C4-2B (cell line): Measurements from ENCODE around the gene PPP2R2C.

ENCODE experiments used
- H3K27ac ChIP-seq: fragments of 450-650 bp; 2 replicates; pipeline ENCODE4 v1.5.1; 2017
- ZFX ChIP-seq: fragments of 450-650 bp; IDR thresholded peaks from 2 replicates; pipeline ENCODE4 v1.6.1; 2017
- TF ChIP-seq, protein P1 (sequence below): fragments of 450-650 bp; conservative IDR thresholded peaks from 2 replicates; pipeline ENCODE4 v1.5.1; 2017; ENCODE audit warnings: mild to moderate bottlenecking

Gene PPP2R2C

DNA sequence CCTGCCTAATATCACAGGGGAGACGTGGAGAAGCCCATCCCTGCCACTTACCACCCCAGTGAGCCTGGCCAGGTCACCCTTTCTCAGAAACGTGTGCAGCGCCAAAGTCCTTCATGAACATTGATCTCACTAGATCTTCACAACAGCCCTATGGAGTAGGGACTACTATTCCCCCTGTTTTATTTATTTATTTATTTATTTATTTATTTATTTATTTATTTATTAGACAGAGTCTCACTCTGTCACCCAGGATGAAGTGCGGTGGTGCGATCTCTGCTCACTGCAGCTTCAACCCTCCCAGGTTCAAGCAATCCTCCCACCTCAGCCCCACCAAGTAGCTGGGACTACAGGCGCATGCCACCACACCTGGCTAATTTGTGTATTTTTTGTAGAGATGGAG, 61.8 kb downstream of the PPP2R2C start:
- no peak overlapping the region for H3K27ac ChIP-seq
- no peak for TF ChIP-seq ZFX
- TF ChIP-seq, protein P1, sequence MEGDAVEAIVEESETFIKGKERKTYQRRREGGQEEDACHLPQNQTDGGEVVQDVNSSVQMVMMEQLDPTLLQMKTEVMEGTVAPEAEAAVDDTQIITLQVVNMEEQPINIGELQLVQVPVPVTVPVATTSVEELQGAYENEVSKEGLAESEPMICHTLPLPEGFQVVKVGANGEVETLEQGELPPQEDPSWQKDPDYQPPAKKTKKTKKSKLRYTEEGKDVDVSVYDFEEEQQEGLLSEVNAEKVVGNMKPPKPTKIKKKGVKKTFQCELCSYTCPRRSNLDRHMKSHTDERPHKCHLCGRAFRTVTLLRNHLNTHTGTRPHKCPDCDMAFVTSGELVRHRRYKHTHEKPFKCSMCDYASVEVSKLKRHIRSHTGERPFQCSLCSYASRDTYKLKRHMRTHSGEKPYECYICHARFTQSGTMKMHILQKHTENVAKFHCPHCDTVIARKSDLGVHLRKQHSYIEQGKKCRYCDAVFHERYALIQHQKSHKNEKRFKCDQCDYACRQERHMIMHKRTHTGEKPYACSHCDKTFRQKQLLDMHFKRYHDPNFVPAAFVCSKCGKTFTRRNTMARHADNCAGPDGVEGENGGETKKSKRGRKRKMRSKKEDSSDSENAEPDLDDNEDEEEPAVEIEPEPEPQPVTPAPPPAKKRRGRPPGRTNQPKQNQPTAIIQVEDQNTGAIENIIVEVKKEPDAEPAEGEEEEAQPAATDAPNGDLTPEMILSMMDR, result no peak

DNA sequence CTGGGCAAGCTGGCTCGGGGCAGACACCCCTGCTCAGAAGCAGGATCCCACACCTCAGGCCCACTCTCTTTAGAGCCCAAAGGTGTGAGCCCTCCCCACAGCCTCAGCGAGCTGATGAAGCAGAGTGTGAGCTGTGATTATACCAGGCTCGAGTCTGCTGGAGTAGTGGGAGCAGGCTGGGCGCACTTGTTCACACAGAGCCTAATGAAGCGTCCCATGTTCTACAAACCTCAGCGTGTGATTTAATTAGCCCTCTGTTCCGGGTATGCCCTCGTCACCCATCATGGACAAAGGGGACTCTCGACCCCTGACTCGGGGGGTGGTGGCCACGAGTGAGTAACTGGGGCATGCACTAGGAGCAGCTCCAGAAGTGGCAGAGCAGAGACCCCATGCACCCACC, 62.3 kb downstream of the PPP2R2C start:
- TF ChIP-seq ZFX, result no peak
- TF ChIP-seq, protein P1, result no peak
- H3K27ac ChIP-seq, result no peak overlapping the region

DNA sequence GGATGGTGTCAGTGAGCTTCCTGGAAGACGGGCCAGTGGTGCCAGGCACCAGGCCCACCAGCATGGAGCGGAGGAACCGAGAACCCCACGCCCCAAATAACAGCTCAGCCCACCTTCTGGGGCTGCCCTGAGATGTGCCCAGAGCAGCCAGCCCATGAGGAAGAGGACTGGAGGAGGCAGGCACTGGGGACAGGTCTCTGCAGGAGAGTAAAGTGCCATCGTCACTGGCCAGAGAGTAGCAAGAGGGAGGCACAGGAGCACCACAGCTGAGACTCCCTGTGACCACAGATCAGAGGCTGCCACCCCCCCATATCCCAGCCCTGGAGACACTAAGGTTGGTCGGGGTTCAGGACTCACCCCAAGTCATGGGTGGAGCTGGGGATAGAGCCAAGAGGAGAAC, 63.0 kb downstream of the PPP2R2C start:
- H3K27ac ChIP-seq, result no peak overlapping the region
- no peak for TF ChIP-seq ZFX
- TF ChIP-seq, protein P1, result no peak

DNA sequence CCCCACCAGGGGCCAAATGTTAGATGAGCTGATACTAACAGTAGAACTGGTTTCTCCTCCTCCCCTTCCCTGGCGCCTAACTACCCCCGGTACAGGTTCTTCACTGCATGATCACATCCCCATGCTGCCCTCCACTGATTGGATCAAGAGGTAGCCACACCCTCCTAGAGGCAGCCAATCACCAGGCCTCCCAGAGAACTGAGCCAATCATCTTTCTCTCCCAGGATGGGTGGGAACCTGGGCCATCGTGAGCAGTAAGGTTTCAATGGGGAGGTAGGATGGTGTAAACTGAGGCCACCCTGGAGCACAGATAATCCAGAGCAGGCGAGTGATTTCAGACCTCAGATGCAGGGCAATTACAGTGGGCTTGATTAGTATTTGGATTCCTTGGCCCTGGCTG, 64.2 kb downstream of the PPP2R2C start:
- no peak overlapping the region for H3K27ac ChIP-seq
- TF ChIP-seq, protein P1, result no peak
- TF ChIP-seq ZFX, result no peak

DNA sequence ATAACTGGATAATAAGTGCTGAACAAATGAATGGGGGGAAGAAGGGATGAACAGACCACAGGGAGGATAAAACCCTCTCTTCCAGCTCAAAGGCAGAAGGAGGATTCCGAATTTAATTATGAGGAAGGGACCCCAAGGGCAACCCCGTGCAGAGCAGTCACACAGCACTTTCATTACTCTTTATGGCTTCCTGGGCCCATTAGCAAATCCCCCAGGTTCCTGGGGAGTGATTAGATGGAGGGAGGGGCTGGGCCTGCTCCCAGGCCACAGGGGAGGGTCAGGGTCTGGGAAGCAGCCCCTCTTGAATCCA, 67.1 kb downstream of the PPP2R2C start:
- no peak overlapping the region for H3K27ac ChIP-seq
- TF ChIP-seq, protein P1, result no peak
- no peak for TF ChIP-seq ZFX

DNA sequence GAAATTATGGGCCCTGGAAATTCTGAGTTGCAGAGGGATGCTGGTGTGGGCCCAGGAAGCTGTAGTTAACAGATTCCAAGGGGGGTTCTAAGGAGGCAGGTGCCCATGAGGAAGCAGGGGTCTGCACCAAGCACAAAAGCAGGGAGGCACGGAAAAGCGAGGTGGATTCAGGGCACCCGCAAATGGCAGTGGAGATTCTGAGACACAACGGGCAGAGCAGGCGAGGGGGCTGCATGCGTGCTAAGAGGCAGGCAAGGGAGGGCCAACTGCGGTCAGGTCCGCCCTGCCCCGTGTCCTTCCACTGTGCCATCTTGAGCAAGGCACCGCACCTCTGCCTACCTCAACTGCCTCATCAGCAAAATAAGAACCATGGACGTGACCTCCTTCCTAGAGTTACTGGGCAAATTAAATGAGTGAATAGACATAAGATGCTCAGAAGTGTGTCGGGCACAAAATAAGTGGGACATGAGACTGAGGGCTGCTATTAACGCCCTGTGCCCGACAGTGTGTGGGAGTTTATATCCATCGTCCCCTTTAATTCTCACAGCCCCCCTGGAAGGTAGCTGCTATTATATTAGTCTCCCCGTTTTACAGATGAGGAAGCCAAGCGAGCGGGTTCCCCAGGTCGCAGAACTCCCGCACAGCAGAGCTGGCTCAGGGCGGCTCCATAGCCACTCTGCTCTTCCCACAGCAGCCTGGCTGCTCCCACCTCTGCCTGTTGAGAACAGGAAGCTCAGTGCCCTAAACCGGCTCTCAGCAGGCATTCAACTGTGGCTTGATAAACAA, 67.6 kb downstream of the PPP2R2C start:
- TF ChIP-seq, protein P1, result no peak
- TF ChIP-seq ZFX, result no peak
- H3K27ac ChIP-seq, result no peak overlapping the region

DNA sequence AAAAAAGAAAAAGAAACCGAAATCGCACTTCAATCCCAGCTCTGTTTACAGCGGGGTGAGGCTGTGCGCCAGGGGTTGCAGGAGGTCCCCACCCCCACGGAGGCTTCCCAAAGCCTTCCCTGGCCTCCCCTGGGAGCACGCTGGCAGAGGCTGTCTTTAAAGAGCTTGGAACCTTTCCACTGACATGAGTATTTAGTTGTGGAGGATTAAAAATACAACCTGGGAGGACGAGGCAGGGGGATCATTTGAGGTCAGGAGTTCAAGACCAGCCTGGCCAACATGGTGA, 69.1 kb downstream of the PPP2R2C start:
- TF ChIP-seq ZFX, result no peak
- TF ChIP-seq, protein P1, result no peak
- H3K27ac ChIP-seq, result no peak overlapping the region
